NCI-H146 treated with DMSO at 0.1 percent for 48 hours (cell line): ENCODE results near the gene ASH1L.
"Not testable (repeated sequence)": the region's sequence is repeated elsewhere in the genome, so short reads cannot be mapped to it uniquely, and the experiment has no call there.

Source experiments
- DNase-seq: peaks from one replicate; lab custom pipeline; 2025; ENCODE audit not compliant: unreplicated experiment; lab: John Stamatoyannopoulos, UW

The ASH1L gene

GRCh38 chr1:155339515-155340097 is 223.0 kb downstream of the ASH1L start:
- no peak for DNase-seq

- DNase-seq, result no peak
Observed at GRCh38 chr1:155334962-155335361, 227.6 kb downstream of the ASH1L start.

- no peak for DNase-seq
Observed at GRCh38 chr1:155329980-155330598, 232.5 kb downstream of the ASH1L start.

GRCh38 chr1:155328856-155329255 is 233.7 kb downstream of the ASH1L start:
- not testable (repeated sequence) for DNase-seq

GRCh38 chr1:155327981-155328380 is 234.6 kb downstream of the ASH1L start:
- DNase-seq, result no peak

- no peak for DNase-seq
Observed at GRCh38 chr1:155326631-155327037, 236.0 kb downstream of the ASH1L start.

- DNase-seq, result no peak
Observed at GRCh38 chr1:155326020-155326526, 236.5 kb downstream of the ASH1L start.

GRCh38 chr1:155325603-155325893 is 237.1 kb downstream of the ASH1L start:
- no peak for DNase-seq

GRCh38 chr1:155324717-155325602 is 237.6 kb downstream of the ASH1L start:
- DNase-seq, result peak; percentile 64

GRCh38 chr1:155324037-155324716 is 238.4 kb downstream of the ASH1L start:
- peak; percentile 90 for DNase-seq

- peak; percentile 64 for DNase-seq
Observed at GRCh38 chr1:155323729-155324036, 238.9 kb downstream of the ASH1L start.

- peak; percentile 87 for DNase-seq
Observed at GRCh38 chr1:155322953-155323728, 239.5 kb downstream of the ASH1L start.

- no peak for DNase-seq
Observed at GRCh38 chr1:155322571-155322952, 240.0 kb downstream of the ASH1L start.

- no peak for DNase-seq
Observed at GRCh38 chr1:155321639-155322503, 240.7 kb downstream of the ASH1L start.

- peak; percentile 10 for DNase-seq
Observed at GRCh38 chr1:155320661-155321617, 241.7 kb downstream of the ASH1L start, which contains the start of gene RUSC1. Gene RUSC1 (plus strand): TSS chr1:155320894. CDS start chr1:155321774, 880 bp downstream.

GRCh38 chr1:155320252-155320651 is 242.4 kb downstream of the ASH1L start:
- DNase-seq, result no peak

- no peak for DNase-seq
Observed at GRCh38 chr1:155319536-155319935, 243.1 kb downstream of the ASH1L start.

- no peak for DNase-seq
Observed at GRCh38 chr1:155318082-155318481, 244.5 kb downstream of the ASH1L start.

GRCh38 chr1:155316922-155317321 is 245.7 kb downstream of the ASH1L start:
- no peak for DNase-seq
